GM12872 (cell line): ENCODE data around the gene KCNH6.

ENCODE experiments used
- TF ChIP-seq, protein P1 (sequence below): IDR thresholded peaks from 3 replicates; pipeline ENCODE4 v1.5.1; 2011; ENCODE audit warnings: low read depth, mild to moderate bottlenecking, low read length, moderate library complexity; ENCODE audit not compliant: insufficient read depth

The KCNH6 gene

DNA sequence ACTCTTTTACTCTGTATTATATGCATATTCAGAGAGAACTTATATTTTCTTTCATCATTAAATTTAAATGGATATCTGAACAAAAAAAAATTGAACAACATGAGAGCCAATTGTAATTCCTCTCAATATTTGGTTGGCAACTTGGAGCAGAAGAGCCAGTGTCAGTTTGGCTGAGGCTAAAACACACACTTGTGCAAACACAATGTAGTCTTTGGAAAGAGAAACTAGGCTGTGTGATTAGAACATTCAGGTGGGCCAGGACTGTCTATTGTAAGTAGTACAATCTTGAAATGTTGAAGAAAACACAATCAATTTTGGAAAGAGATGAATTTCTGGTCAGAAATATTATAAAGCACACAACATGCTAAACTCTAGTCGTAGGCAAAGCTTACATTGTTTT, 44.1 kb downstream of the KCNH6 start:
- TF ChIP-seq, protein P1, sequence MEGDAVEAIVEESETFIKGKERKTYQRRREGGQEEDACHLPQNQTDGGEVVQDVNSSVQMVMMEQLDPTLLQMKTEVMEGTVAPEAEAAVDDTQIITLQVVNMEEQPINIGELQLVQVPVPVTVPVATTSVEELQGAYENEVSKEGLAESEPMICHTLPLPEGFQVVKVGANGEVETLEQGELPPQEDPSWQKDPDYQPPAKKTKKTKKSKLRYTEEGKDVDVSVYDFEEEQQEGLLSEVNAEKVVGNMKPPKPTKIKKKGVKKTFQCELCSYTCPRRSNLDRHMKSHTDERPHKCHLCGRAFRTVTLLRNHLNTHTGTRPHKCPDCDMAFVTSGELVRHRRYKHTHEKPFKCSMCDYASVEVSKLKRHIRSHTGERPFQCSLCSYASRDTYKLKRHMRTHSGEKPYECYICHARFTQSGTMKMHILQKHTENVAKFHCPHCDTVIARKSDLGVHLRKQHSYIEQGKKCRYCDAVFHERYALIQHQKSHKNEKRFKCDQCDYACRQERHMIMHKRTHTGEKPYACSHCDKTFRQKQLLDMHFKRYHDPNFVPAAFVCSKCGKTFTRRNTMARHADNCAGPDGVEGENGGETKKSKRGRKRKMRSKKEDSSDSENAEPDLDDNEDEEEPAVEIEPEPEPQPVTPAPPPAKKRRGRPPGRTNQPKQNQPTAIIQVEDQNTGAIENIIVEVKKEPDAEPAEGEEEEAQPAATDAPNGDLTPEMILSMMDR: no peak

DNA sequence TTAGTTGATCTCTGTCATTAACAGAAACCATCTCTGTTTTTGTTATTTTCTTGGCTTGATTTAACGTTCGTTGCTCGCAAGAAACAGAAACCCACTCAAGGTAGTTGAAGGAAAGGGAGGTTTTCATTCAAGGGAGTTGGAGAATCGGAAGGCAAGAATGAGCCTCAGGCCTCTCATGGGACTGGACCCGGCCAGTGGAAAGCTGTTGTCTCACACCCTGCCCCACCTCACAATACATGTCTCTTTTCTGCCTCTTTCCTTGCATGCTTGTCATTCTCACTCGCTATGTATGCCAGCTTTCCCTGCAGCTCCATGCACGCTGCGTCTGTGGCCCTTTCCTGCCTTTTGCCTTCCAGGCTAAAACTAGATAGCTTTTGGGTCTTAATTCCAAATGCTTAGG, 45.4 kb downstream of the KCNH6 start:
- TF ChIP-seq, protein P1: no peak

DNA sequence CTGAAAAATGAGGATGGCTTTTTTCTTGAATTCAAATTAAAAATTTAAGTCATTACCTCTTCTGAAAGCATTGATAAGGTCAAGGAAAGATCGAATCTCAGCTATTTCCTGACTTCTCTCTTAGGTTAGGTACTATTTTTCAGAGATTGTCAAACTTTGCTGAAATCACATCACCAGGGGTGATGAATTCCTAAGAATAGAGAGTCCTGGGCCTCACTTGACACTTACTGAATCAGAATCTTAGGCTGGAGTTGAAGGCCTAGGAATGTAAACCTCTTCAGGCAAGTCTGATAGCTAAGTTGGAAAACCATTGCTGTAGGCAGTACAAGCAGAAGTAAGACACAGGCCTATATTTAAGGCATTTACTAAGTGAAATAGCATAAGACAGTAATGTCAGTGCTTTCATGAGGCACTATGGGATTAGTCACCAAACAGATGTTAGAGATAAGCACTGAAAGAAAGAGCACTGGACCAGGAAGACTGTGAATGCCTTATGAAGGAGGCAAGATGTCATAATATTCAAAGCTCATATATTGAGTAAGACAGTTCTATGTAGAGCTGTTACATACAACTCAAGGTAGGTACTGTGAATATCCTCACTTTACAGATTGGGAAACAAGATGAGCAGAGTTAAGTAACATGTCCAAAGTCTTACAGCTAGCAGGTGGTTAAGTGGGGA, 48.6 kb downstream of the KCNH6 start:
- TF ChIP-seq, protein P1: no peak

DNA sequence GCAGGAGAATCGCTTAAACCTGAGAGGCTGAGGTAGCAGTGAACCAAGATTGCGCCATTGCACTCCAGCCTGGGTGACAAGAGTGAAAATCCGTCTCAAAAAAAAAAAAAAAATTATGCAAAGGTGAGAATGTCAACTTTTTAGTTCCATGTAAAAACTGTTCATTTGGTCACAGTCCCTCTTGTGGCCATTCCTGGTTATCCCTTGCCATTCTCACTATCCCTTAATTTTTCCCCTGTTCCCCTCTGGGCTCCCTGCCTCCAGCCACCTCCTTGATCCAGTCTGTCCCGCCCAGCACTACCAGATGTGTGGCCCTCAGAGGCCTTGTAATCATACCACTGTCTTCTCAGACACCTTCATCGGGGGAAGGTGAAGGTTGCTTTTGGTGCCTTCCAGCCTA, 50.5 kb downstream of the KCNH6 start:
- TF ChIP-seq, protein P1: peak; percentile 18; the same call in 1 of the 3 replicates

DNA sequence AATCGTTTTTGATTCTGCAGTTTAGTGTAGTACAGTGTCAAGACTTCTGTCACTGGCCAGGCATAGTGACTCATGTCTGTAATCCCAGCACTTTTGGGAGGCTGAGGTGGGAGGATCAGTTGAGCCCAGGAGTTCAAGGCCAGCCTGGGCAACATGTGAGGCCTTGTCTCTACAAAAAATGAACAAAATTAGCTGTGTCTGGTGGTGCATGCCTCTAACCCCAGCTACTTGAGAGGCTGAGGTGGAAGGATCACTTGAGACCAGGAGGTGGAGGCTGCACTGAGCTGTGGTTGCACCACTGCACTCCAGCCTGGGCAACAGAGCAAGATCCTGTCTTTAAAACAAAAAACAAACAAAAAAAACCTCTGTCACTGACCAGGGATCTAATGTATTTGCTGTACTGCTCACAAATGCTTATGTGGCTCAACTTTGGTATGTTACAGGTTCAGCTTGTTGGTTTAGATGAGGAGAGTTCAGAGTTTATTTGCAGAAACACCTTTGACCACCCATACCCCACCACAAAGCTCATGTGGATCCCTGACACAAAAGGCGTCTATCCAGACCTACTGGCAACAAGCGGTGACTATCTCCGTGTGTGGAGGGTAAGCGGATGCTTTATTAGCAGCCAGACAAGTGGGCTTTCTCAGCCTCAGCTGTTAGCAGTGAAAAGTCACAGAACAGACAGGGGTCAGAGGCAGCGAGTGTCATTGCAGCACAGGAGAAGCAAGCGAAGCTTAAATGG, 55.0 kb downstream of the KCNH6 start:
- TF ChIP-seq, protein P1: no peak

DNA sequence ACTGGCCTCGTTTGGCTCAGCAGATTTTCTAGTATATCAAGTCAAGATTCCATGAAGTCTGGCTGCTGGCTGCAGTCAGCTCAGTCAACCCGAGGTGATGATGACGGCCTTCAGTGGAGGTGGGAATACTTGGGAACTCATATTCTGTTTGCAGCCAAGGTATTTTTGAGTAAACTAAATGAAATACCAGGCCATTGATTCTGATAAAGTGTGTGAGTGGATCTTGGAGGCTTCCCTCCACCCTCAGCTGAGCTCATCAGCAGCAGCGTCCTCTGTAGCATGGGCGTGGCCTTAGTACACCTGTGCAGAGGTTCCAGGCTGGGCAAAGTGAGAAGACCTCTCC, 55.6 kb downstream of the KCNH6 start:
- TF ChIP-seq, protein P1: no peak

DNA sequence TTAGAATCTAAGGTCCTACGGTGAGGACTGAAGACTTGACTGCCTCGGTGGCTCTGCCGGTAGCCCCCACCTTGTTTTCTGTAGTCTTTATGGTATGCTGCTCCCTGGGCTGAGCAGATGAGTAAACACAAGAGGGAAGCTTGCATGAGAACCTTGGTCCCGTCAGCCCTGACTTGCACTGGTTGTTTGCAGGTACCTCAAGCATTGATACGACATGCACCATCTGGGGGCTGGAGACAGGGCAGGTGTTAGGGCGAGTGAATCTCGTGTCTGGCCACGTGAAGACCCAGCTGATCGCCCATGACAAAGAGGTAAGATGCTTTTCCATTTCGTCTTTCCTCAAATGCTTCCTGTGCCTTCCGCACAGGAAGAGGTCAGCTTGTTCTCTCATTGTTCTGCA, 56.5 kb downstream of the KCNH6 start:
- TF ChIP-seq, protein P1: no peak
